Natural killer cell (primary cell): ENCODE results near the gene CRTC2. TPM values are rescaled to one million over a fixed set of nuclear protein-coding genes. Genes with fewer than 3 reads are reported as not detected.

ENCODE experiments used
- ATAC-seq, 3 donors: fragments of 150-1000 bp in 2 of 3; fragments of 200-7000 bp in 1 of 3; cut with Tn5 transposase; 1 replicate in 1 of 3; 2 replicates in 2 of 3; pipeline ENCODE4 v1.10.0; 2021; ENCODE audit warnings: mild to moderate bottlenecking in 2 of 3, moderate library complexity in 2 of 3
- DNase-seq, 2 donors: peaks; one replicate each; pipeline versions ENCODE4 v3.0.0 to v3.0.0-alpha.2; 2013 to 2021; ENCODE audit warnings: mixed read lengths in 1 of 2
- H3K27ac ChIP-seq: one replicate; pipeline ENCODE4 v1.5.1; 2013; ENCODE audit warnings: mild to moderate bottlenecking, low read length
- H3K27me3 ChIP-seq: one replicate; pipeline ENCODE4 v1.6.1; 2013; ENCODE audit warnings: low read length; ENCODE audit not compliant: control insufficient read depth, insufficient read depth
- H3K36me3 ChIP-seq: one replicate; pipeline ENCODE4 v1.6.1; 2013; ENCODE audit warnings: low read length; ENCODE audit not compliant: control insufficient read depth, insufficient read depth
- H3K4me1 ChIP-seq: one replicate; pipeline ENCODE4 v1.6.1; 2013; ENCODE audit warnings: low read length; ENCODE audit not compliant: control insufficient read depth, insufficient read depth
- H3K4me3 ChIP-seq: one replicate; pipeline ENCODE4 v1.5.1; 2013; ENCODE audit warnings: low read length
- H3K9me3 ChIP-seq: one replicate; pipeline ENCODE4 v1.6.1; 2013; ENCODE audit warnings: low read length; ENCODE audit not compliant: control insufficient read depth, insufficient read depth
- H3K27ac Mint-ChIP-seq, 2 donors: one replicate each; pipeline ENCODE4 v1.8.0; 2022; ENCODE audit warnings: mild to moderate bottlenecking in 2 of 2, mixed read lengths in 2 of 2, moderate library complexity in 1 of 2
- H3K27me3 Mint-ChIP-seq, 2 donors: one replicate each; pipeline ENCODE4 v1.8.0; 2022; ENCODE audit warnings: low read depth in 2 of 2, mixed read lengths in 2 of 2
- H3K36me3 Mint-ChIP-seq: one replicate; pipeline ENCODE4 v1.8.0; 2022; ENCODE audit warnings: mixed read lengths
- H3K4me1 Mint-ChIP-seq, 2 donors: one replicate each; pipeline ENCODE4 v1.8.0; 2022; ENCODE audit warnings: mixed read lengths in 2 of 2
- H3K4me3 Mint-ChIP-seq: one replicate; pipeline ENCODE4 v1.8.0; 2022; ENCODE audit warnings: mild to moderate bottlenecking, moderate library complexity, mixed read lengths
- H3K9me3 Mint-ChIP-seq, 2 donors: one replicate each; pipeline ENCODE4 v1.8.0; 2022; ENCODE audit warnings: mixed read lengths in 2 of 2
- CTCF ChIP-seq: fragments of 200-600 bp; IDR thresholded peaks from one replicate; pipeline ENCODE4 v1.8.0; 2022; ENCODE audit warnings: antibody characterized with exemption
- WGBS: methylation state at CpG from one replicate; pipeline ENCODE4 v1.1.7; 2013; ENCODE audit warnings: missing lambda C conversion rate; ENCODE audit not compliant: insufficient coverage; 5-methylcytosine and 5-hydroxymethylcytosine counted together
- intact Hi-C: fragments of 100-400 bp; cut with micrococcal nuclease; formaldehyde crosslinking; loops from one replicate; pipeline ENCODE4 v1.14.2; 2022
- total RNA-seq, 4 donors: library from RNA; stranded (reverse); fragments of 120-200 nt in 1 of 4; gene quantifications; one replicate each; pipeline versions ENCODE4 v1.2.3 to v1.2.4, GENCODE V29; 2013 to 2022

The CRTC2 gene
- total RNA-seq, 3 donors from 2014 or later (not counting 1 experiment from before 2014, with no cell fraction given): 144 to 166 (median 154) TPM

GRCh38 chr1:153990468-153991150 is 32.2 kb upstream of the CRTC2 start, which contains the start of gene RPS27:
RPS27 (plus strand) TSS chr1:153990762; CDS start chr1:153990797, 35 bp downstream.
- TF ChIP-seq CTCF: no peak
- Histone ChIP-seq H3K9me3 (no peaks in the 10 kb centered on the region), H3K36me3 (peaks cover 29% of the 10 kb centered on the region), H3K27me3 (peaks cover 2% of the 10 kb centered on the region), H3K4me1 (peaks cover 43% of the 10 kb centered on the region), H3K27ac (peak within 1 kb of the TSS; percentile 95), H3K4me3 (peak within 1 kb of the TSS; percentile 84)
- peaks cover 21% of the 10 kb centered on the region for H3K36me3 Mint-ChIP-seq
- peak; percentile 85 to 98 for DNase-seq
- H3K27ac Mint-ChIP-seq: peak within 1 kb of the TSS; percentile 98 to 99
- under 1% methylated on average over 33 of the region's 36 CpGs for WGBS
- intact Hi-C loops: loop anchor here (1.0 to 5.0 kb wide), 6 partner anchors 14 to 358 kb away; partner anchors contain the start of genes CHTOP, CREB3L4, GATAD2B and HAX1
- H3K27me3 Mint-ChIP-seq: peaks cover 5 to 7% of the 10 kb centered on the region in 2 donors
- H3K9me3 Mint-ChIP-seq: no peaks in the 10 kb centered on the region
- peak; percentile 88 to 95 (median 89) for ATAC-seq
- peaks cover 47 to 48% of the 10 kb centered on the region in 2 donors for H3K4me1 Mint-ChIP-seq
- peak within 1 kb of the TSS; percentile 94 for H3K4me3 Mint-ChIP-seq

GRCh38 chr1:153987621-153988020 is 29.2 kb upstream of the CRTC2 start:
- Histone ChIP-seq H3K27ac (no peak overlapping the region), H3K4me3 (no peak overlapping the region), H3K36me3 (peaks cover 10% of the 10 kb centered on the region), H3K9me3 (no peaks in the 10 kb centered on the region), H3K27me3 (peaks cover 6% of the 10 kb centered on the region), H3K4me1 (peaks cover 37% of the 10 kb centered on the region)
- H3K27me3 Mint-ChIP-seq: peaks cover 18 to 21% of the 10 kb centered on the region in 2 donors
- H3K4me3 Mint-ChIP-seq: no peak overlapping the region
- intact Hi-C loops: loop anchor here (2.0 to 5.0 kb wide), 2 partner anchors 317 to 475 kb away; partner anchors contain the start of gene ILF2
- peak overlapping the region; percentile 35 to 86 for H3K27ac Mint-ChIP-seq
- H3K36me3 Mint-ChIP-seq: peaks cover 13% of the 10 kb centered on the region
- H3K9me3 Mint-ChIP-seq: no peaks in the 10 kb centered on the region
- TF ChIP-seq CTCF: no peak
- DNase-seq (no peak), ATAC-seq (no peak)
- peaks cover 39 to 44% of the 10 kb centered on the region in 2 donors for H3K4me1 Mint-ChIP-seq
- WGBS: 93% methylated on average over 7 of the region's 8 CpGs

GRCh38 chr1:153985941-153986761 is 27.7 kb upstream of the CRTC2 start, which contains the start of gene RAB13:
RAB13 (minus strand) TSS chr1:153986339; CDS start chr1:153986236, 103 bp downstream.
- Histone ChIP-seq H3K27me3 (peaks cover 6% of the 10 kb centered on the region), H3K4me3 (no peak within 1 kb of the TSS), H3K9me3 (no peaks in the 10 kb centered on the region), H3K4me1 (peaks cover 23% of the 10 kb centered on the region), H3K36me3 (no peaks in the 10 kb centered on the region), H3K27ac (peak within 1 kb of the TSS; percentile 29)
- TF ChIP-seq CTCF: no peak
- DNase-seq (no peak), ATAC-seq (no peak)
- H3K4me1 Mint-ChIP-seq: peaks cover 25 to 31% of the 10 kb centered on the region in 2 donors
- peak within 1 kb of the TSS; percentile 66 for H3K4me3 Mint-ChIP-seq
- H3K9me3 Mint-ChIP-seq: no peaks in the 10 kb centered on the region
- peak within 1 kb of the TSS; percentile 35 to 86 for H3K27ac Mint-ChIP-seq
- intact Hi-C loops: loop anchor here (1.0 to 5.0 kb wide), 4 partner anchors 165 to 474 kb away; partner anchors contain the start of gene ILF2
- 21% methylated on average over 27 of the region's 32 CpGs for WGBS
- H3K36me3 Mint-ChIP-seq: peaks cover under 1% of the 10 kb centered on the region
- peaks cover 21% of the 10 kb centered on the region in 2 donors for H3K27me3 Mint-ChIP-seq
